NK-92 (cell line): ENCODE results near the gene TGFBR3L.

Experiments
- DNase-seq: peaks from one replicate; lab custom pipeline; 2025; ENCODE audit not compliant: unreplicated experiment; lab: John Stamatoyannopoulos, UW

Gene TGFBR3L

GRCh38 chr19:7903244-7904073 lies 11.2 kb upstream of the TGFBR3L start, which contains the start of gene MAP2K7:
TSS of gene MAP2K7 (plus strand) at chr19:7903877. CDS start at chr19:7903945, 68 bp downstream.
- peak; percentile 100 for DNase-seq

- DNase-seq, result no peak
Observed at GRCh38 chr19:7904074-7905020, 10.3 kb upstream of the TGFBR3L start.

- DNase-seq, result no peak
Observed at GRCh38 chr19:7905268-7905667, 9.4 kb upstream of the TGFBR3L start.

- DNase-seq, result no peak
Observed at GRCh38 chr19:7905859-7906258, 8.8 kb upstream of the TGFBR3L start.

GRCh38 chr19:7907122-7907521 lies 7.5 kb upstream of the TGFBR3L start:
- no peak for DNase-seq

GRCh38 chr19:7907544-7907943 lies 7.1 kb upstream of the TGFBR3L start:
- DNase-seq, result no peak

GRCh38 chr19:7908078-7908699 lies 6.4 kb upstream of the TGFBR3L start:
- DNase-seq, result no peak

- DNase-seq, result no peak
Observed at GRCh38 chr19:7908742-7909461, 5.7 kb upstream of the TGFBR3L start.

- no peak for DNase-seq
Observed at GRCh38 chr19:7909471-7910067, 5.1 kb upstream of the TGFBR3L start.

GRCh38 chr19:7910321-7911161 lies 4.1 kb upstream of the TGFBR3L start:
- DNase-seq, result no peak

GRCh38 chr19:7911508-7912143 lies 3.0 kb upstream of the TGFBR3L start:
- DNase-seq, result no peak

- no peak for DNase-seq
Observed at GRCh38 chr19:7912144-7912696, 2.4 kb upstream of the TGFBR3L start.

GRCh38 chr19:7912697-7913564 lies 1.7 kb upstream of the TGFBR3L start:
- no peak for DNase-seq

- no peak for DNase-seq
Observed at GRCh38 chr19:7913652-7914051, 978 bp upstream of the TGFBR3L start.

- DNase-seq, result no peak
Observed at GRCh38 chr19:7914099-7914498, 531 bp upstream of the TGFBR3L start.

- no peak for DNase-seq
Observed at GRCh38 chr19:7915250-7916102, 846 bp downstream of the TGFBR3L start.
